ENCODE measurements around the gene ZFYVE27.

Gene ZFYVE27

DNA sequence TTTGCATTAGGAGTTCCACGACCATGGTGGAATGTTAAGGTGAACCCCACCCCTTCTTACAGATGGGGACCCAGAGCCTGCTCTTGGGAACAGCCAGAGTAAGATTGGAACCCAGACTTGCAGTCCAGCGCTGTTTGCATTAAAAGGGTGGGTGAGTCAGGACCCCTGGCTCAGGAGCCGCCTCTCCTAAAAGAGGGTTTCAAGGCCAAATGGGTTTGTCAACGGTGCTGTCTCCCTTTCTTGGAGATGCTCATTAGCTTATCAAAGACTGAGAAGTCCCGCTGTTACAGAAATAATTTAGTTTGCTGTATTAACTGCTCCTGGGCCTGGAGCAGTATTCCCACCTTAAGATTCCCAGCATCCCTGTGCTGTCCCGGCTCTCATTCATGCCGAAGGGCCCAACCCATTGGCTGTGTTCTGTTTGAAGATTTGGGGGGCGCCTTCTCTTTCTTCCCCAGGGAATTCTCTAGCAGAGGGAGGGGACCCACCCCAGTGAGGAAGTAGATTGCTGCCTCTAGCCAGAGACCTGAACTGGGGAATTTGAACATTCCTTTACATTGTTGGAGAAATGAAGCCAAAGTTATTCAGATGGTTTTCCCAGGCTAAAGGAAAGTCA, 21.6 kb upstream of the ZFYVE27 start:
- DNase-seq = no peak

DNA sequence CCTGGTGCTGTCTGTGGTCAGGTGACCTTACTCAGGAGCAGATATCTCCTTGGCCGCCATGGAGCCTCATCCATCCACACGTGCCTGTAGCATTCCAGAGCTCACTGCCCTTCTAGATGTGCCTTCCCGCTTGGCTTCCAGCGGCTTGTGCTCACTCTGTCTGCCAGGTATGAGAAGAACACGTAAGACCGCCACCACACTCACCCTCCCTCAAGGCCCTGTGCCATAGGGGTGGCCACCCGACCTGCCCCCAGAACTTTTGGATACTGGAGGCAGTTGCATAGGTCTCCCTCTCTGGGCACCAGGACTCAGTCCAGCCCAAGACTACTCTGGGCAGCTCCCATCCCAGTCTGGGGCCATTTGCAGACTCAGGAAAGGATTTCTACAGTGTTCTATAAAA, 19.3 kb upstream of the ZFYVE27 start:
- DNase-seq = no peak

GRCh38 chr10:97718178-97718577, 18.8 kb upstream of the ZFYVE27 start:
- no peak for DNase-seq

GRCh38 chr10:97718659-97719142, 18.2 kb upstream of the ZFYVE27 start:
- peak; percentile 9 for DNase-seq

- DNase-seq = no peak
Measured at GRCh38 chr10:97719602-97720001, 17.3 kb upstream of the ZFYVE27 start.

DNA sequence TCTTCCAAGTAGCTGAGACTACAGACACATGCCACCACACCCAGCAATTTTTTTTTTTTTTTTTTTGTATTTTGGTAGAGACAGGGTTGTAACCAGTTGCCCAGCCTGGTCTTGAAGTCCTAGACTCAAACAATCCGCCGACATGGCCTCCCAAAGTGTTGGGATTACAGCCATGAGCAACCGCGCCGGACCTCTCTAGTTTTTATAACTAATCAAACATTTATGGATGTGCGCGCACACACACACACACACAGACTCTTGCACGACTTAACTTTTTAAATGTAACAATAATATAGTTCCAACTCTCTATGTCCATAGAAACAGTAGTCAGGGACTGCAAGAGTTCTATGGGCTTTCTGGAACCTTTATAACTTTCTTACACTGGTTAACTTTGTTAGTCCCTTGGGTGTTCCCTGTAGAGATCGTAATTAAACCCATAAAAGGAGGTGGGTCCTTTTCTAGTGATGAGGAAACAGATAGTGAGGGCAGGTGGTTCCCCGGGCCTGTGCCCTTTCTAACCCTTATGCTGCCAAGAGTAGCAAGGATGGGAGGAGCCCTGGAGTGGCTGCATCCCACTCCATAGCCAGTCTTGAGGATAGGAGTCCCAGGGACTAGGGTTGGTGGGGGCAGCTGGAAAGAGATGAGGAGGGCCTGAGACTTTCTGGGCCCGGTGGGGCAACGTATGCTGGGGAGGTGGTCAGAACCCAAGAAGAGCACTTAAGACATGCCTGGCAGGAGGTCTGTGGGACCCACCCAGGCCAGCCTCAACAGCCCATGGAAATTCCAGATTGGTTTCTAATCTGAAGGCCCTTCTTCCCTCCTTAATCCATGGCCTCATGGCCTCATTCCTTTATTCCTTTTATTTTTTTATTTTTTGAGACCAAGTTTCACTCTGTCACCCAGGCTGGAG, 14.8 kb upstream of the ZFYVE27 start:
- no peak for DNase-seq

DNA sequence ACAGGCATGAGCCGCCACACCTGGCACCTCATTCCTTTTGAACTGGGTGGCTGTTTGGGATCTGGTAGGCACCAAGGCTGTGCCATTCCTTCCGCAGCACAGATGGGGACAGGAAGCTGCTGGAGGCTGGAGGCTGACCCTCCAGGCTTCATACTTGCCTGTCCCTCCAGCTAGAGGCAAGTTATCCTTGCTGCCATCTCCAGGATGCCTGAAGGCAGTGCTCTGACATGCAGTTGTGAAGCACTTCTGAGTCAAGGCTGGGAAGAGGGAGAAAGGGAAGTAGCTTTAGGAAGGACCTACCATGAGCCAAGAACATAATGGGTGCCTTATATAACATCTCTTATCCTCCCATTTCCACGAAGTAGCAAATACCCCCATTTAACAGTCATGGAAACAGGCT, 13.9 kb upstream of the ZFYVE27 start:
- DNase-seq = no peak

- no peak for DNase-seq
Measured at GRCh38 chr10:97724341-97724941, 12.5 kb upstream of the ZFYVE27 start.

DNA sequence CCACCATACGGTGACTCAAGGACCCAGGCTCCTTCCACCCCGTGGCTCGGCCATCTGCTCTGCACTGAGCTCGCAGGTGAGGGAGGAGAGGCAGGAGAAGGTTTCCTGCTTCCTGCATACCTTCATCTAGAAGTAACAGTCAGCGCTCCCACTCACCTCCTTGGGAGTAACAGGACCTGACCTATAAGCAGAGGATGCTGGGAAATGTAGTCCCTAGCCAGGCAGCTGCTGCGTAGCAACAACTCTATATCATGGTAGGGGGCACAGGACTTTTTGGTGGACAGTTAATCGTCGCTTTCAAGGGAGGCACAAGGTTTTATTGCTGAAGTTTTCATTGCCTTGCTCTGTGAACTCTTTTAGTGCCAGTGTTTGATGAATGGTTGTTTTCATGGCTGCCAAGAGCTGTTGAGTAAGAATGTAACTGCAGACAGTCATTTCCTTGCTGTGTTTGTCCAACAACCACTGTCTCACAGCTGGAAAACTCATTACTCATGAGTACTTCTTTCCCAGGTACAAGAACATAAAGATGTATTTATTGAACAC, 10.2 kb upstream of the ZFYVE27 start:
- no peak for DNase-seq

DNA sequence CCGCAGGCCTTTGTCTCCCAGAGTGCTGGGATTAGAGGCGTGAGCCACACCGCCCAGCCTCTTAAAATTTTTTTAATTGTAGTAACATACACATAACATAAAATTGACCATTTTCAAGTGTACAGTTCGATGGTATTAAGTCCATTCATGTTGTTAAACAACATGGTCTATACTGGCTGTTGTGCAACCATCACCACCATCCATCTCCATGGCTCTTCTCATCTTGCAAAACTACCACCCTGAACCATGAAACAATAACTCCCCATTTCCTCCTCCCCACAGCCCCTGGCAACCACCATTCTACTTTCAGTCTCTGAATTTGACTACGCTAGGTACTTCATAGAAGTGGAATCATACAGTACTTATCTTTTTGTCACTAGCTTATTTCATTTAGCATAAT, 7.9 kb upstream of the ZFYVE27 start:
- DNase-seq = no peak

DNA sequence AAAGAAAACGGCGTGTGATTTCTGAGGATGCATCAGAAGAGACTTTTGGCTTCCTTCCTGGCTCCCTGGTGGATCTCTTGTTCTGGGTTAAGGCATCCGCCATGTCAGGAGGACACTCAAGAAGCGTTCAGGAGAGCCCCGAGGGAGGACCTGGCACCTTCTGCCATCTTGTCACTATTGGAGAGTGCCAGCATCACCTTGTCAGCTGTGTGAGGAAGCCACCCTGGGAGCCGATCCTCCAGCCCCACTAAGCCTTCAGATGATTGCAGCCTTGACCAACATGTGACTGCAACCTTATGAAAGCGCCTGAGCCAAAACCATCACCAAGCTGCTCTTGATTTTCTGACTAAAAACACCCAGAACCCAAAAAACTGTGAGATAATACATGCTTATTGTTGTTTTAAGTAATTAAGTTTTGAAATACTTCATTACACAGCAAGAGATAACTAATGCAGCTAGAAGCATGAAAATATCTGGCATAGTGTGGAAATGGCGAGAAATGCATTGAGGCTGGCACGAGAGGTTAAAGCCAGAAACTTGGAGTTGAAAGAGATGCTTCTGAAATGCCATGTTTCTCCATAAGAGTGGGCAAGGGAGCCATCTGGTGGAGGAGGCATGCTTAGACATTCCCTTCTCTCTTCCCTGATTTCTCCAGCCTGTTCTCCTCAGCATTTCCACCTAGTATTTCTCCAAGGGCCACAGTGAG, 5.4 kb upstream of the ZFYVE27 start:
- DNase-seq = no peak

- no peak for DNase-seq
Measured at GRCh38 chr10:97732052-97732359, 4.9 kb upstream of the ZFYVE27 start.

- no peak for DNase-seq
Measured at GRCh38 chr10:97733256-97733655, 3.7 kb upstream of the ZFYVE27 start.

DNA sequence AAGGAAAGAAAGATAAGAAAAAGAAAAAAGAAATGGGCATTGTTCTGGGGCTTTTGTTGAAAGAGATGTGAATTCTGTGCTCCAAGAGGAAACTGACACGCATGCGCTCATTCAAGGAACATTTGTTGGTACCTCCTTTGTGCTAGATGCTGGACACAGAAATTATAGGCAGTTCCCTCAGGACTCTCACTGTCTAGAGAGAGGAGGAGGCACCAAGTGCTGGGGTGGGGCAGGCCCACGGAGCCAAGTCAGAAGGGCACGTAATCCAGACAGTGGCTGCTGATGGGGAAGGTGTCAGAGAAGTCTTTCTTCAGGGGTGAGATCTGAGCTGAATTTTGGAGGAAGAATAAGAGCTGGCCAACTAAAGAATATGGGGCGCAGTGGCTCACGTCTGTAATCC, 2.9 kb upstream of the ZFYVE27 start:
- no peak for DNase-seq

GRCh38 chr10:97736403-97736901, 476 bp upstream of the ZFYVE27 start:
- no peak for DNase-seq

DNA sequence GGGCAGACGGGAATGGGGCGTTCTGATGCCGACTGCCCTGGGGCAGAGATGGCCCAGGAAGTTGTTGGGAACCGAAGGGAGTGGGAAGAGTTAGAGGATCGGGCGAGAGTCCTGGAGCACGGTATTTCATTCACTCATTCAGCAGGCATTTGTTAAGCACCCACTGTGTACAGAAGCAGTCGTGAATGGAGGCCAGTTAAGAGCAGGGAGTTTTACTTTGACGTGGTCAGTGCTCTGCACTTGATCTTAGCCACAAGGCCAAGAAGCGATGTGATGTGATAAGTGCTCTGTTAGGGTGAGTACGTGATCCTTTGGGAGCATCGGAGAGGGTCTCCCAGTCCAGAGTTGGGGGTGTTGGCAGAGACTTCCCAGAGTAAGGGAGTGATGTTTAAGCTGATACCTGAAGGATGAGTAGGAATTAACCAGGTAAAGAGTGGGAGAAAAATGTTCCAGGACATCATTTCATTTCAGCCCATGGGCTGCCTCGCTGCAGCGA, 890 bp downstream of the ZFYVE27 start:
- DNase-seq = no peak

DNA sequence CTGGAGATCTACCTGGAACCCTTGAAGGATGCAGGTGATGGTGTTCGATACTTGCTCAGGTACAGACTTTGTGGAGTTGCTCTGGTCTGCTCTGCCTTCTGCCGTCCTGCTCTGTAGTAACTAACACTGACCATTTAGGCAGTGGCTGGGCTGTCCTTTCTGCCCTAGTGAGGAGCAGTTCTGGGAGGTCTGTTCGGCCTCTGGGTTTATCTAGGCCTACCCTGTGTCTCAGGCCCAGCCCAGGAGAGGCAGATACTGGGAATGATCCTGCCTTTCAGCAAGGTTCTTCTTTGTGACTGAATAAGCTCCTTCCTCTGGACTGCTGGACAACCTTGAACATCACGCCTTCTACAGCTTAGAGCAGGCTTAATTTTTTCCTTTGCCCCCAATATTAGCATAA, 1.7 kb downstream of the ZFYVE27 start:
- DNase-seq = no peak

GRCh38 chr10:97740613-97741012, 3.7 kb downstream of the ZFYVE27 start:
- no peak for DNase-seq

- DNase-seq = no peak
Measured at GRCh38 chr10:97743169-97743943, 6.4 kb downstream of the ZFYVE27 start.

GRCh38 chr10:97744405-97745035, 7.6 kb downstream of the ZFYVE27 start:
- no peak for DNase-seq

DNA sequence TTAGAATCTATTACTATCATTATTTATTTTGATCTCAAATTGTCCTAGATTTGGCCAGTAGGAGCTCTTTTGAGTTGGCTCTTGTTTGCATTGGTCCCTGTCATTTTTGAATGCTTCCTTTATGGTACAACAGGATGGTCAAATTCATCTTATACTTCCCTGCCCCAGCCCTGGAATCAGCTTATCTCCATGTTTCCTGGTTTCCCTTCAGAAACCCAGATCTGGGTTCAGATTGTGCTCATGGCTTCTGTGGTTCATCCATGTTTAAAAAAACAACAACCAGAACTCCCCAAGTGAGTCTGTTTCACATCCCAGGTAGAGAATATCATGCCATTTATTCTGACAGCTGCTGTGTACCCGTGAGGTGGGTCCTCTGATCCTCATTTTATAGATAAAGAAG, 10.6 kb downstream of the ZFYVE27 start:
- DNase-seq = no peak

All from NCI-H1417 treated with DMSO at 0.1 percent for 48 hours (cell line).